Right lobe of liver (tissue), 4 donors: ENCODE results near the gene JAZF1.

ENCODE experiments used
- POLR2A ChIP-seq: fragments of 450-650 bp; IDR thresholded peaks from one replicate; pipeline ENCODE4 v1.6.1; 2017; ENCODE audit warnings: antibody characterized with exemption, mild to moderate bottlenecking
- TF ChIP-seq, protein P1 (sequence below), 4 donors: fragments of 200-600 bp in 3 of 4; fragments of 450-650 bp in 1 of 4; IDR thresholded peaks; one replicate each; pipeline versions ENCODE4 v1.5.1 to v1.8.0; 2016 to 2022; ENCODE audit warnings: antibody characterized with exemption in 4 of 4, mild to moderate bottlenecking in 2 of 4
- donor health status: DM: no; HTN: no; CAD: no.
- donor health status: DM: no; HTN: no; CAD: no.
- donor health status: DM: no; HTN: yes; CAD: no.

DNA sequence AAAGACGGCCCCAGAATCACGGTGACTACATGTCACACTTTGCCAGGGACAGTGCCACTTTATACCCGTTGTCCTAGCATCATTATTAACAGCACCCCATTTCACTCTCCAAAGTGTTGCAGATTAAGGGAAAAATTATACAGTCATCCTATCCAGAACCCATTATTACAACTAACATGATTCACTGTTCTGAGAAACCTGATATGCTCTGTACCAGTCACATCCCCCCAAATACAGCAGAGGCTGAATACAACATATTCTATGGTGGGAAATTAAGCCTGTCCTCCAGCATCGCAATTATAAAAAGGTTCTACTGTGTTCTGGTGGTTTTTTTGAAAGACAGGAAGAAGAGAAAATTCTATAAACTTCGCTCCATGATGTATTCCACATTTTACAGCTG, 162.1 kb downstream of the JAZF1 start:
- TF ChIP-seq, protein P1, sequence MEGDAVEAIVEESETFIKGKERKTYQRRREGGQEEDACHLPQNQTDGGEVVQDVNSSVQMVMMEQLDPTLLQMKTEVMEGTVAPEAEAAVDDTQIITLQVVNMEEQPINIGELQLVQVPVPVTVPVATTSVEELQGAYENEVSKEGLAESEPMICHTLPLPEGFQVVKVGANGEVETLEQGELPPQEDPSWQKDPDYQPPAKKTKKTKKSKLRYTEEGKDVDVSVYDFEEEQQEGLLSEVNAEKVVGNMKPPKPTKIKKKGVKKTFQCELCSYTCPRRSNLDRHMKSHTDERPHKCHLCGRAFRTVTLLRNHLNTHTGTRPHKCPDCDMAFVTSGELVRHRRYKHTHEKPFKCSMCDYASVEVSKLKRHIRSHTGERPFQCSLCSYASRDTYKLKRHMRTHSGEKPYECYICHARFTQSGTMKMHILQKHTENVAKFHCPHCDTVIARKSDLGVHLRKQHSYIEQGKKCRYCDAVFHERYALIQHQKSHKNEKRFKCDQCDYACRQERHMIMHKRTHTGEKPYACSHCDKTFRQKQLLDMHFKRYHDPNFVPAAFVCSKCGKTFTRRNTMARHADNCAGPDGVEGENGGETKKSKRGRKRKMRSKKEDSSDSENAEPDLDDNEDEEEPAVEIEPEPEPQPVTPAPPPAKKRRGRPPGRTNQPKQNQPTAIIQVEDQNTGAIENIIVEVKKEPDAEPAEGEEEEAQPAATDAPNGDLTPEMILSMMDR (IDR thresholded peaks at IDR 0.05), result no peak
- TF ChIP-seq POLR2A, result no peak
